Stimulated activated CD4-positive, alpha-beta T cell treated with anti-CD3 and anti-CD28 coated beads, Interleukin-4, amount 100 ng/mL, for 4 hours (primary cell): Measurements from ENCODE around the gene C4orf50.

ENCODE experiments used
- DNase-seq, 2 experiments: peaks; one replicate each; pipeline ENCODE4 v3.0.0-alpha.2; 2020

C4orf50 gene

GRCh38 chr4:5991405-5991804 lies 26.8 kb downstream of the C4orf50 start:
- no peak for DNase-seq

- no peak for DNase-seq
Measured at GRCh38 chr4:5990446-5991160, 27.6 kb downstream of the C4orf50 start.

- no peak for DNase-seq
Measured at GRCh38 chr4:5989236-5990225, 28.7 kb downstream of the C4orf50 start.

- DNase-seq: no peak
Measured at GRCh38 chr4:5988086-5988845, 30.0 kb downstream of the C4orf50 start.

- DNase-seq: no peak
Measured at GRCh38 chr4:5984843-5985242, 33.4 kb downstream of the C4orf50 start.

- DNase-seq: no peak
Measured at GRCh38 chr4:5982156-5982973, 35.9 kb downstream of the C4orf50 start.

- DNase-seq: no peak
Measured at GRCh38 chr4:5980436-5981155, 37.6 kb downstream of the C4orf50 start.

GRCh38 chr4:5979981-5980380 lies 38.2 kb downstream of the C4orf50 start:
- DNase-seq: no peak

- no peak for DNase-seq
Measured at GRCh38 chr4:5976921-5977320, 41.3 kb downstream of the C4orf50 start.

GRCh38 chr4:5976431-5976830 lies 41.8 kb downstream of the C4orf50 start:
- no peak for DNase-seq

- no peak for DNase-seq
Measured at GRCh38 chr4:5974321-5974720, 43.9 kb downstream of the C4orf50 start.

- DNase-seq: no peak
Measured at GRCh38 chr4:5973486-5974220, 44.6 kb downstream of the C4orf50 start.

- DNase-seq: no peak
Measured at GRCh38 chr4:5973033-5973432, 45.2 kb downstream of the C4orf50 start.

GRCh38 chr4:5972571-5972970 lies 45.7 kb downstream of the C4orf50 start:
- no peak for DNase-seq

- DNase-seq: no peak
Measured at GRCh38 chr4:5971078-5971450, 47.2 kb downstream of the C4orf50 start.

GRCh38 chr4:5970381-5971077 lies 47.7 kb downstream of the C4orf50 start:
- no peak for DNase-seq

GRCh38 chr4:5969777-5970176 lies 48.5 kb downstream of the C4orf50 start:
- no peak for DNase-seq

GRCh38 chr4:5969336-5969735 lies 48.9 kb downstream of the C4orf50 start:
- no peak for DNase-seq

GRCh38 chr4:5968246-5968645 lies 50.0 kb downstream of the C4orf50 start:
- no peak for DNase-seq

- no peak for DNase-seq
Measured at GRCh38 chr4:5967783-5968182, 50.4 kb downstream of the C4orf50 start.
